HepG2 (cell line): ENCODE data around the gene AMZ1. TPM values are rescaled to one million over a fixed set of nuclear protein-coding genes. Genes with fewer than 3 reads are reported as not detected.

Source experiments
- AKAP8 ChIP-seq: sonication (generic); formaldehyde crosslinking; IDR thresholded peaks from 2 replicates; pipeline ENCODE4 v1.5.1; 2020; ENCODE audit warnings: mild to moderate bottlenecking, missing genetic modification reagents
- FOXA3 ChIP-seq: IDR thresholded peaks from 2 replicates; pipeline ENCODE4 v1.6.1; 2016; ENCODE audit warnings: missing genetic modification reagents, missing compliant biosample characterization
- GATAD2A ChIP-seq: IDR thresholded peaks from 2 replicates; pipeline ENCODE4 v1.6.1; 2016
- HNRNPLL ChIP-seq: fragments of 200-400 bp; formaldehyde crosslinking; IDR thresholded peaks from 2 replicates; pipeline ENCODE4 v1.6.1; 2017; ENCODE audit warnings: mild to moderate bottlenecking, low read depth, low read length; ENCODE audit not compliant: poor library complexity, severe bottlenecking
- JARID2 ChIP-seq: sonication (generic); formaldehyde crosslinking; IDR thresholded peaks from 2 replicates; pipeline ENCODE4 v1.8.1; 2023; ENCODE audit warnings: missing genetic modification reagents, inconsistent platforms; ENCODE audit not compliant: insufficient replicate concordance
- MXI1 ChIP-seq: IDR thresholded peaks from 3 replicates; pipeline ENCODE4 v1.6.1; 2012; ENCODE audit warnings: low read depth, low read length, inconsistent platforms, borderline replicate concordance
- RNF2 ChIP-seq: fragments of 450-650 bp; conservative IDR thresholded peaks from 2 replicates; pipeline ENCODE4 v1.6.1; 2016; ENCODE audit warnings: low read depth
- RXRA ChIP-seq: sonication (generic); formaldehyde crosslinking; IDR thresholded peaks from 2 replicates; pipeline ENCODE4 v1.5.1; 2020; ENCODE audit warnings: missing genetic modification reagents
- SRF ChIP-seq: IDR thresholded peaks from 2 replicates; pipeline ENCODE4 v1.6.1; 2011; ENCODE audit warnings: mild to moderate bottlenecking, low read depth, low read length, moderate library complexity
- STAT5B ChIP-seq: sonication (generic); formaldehyde crosslinking; IDR thresholded peaks from 2 replicates; pipeline ENCODE4 v1.4.0; 2020; ENCODE audit warnings: missing genetic modification reagents
- ZNF12 ChIP-seq: sonication (generic); formaldehyde crosslinking; IDR thresholded peaks from 2 replicates; pipeline ENCODE4 v1.5.0; 2020; ENCODE audit warnings: missing genetic modification reagents
- ZNF292 ChIP-seq: sonication (generic); formaldehyde crosslinking; IDR thresholded peaks from 2 replicates; pipeline ENCODE4 v1.8.1; 2022; ENCODE audit warnings: mild to moderate bottlenecking, low read depth, missing genetic modification reagents, borderline replicate concordance
- ZNF317 ChIP-seq: sonication (generic); formaldehyde crosslinking; IDR thresholded peaks from 2 replicates; pipeline ENCODE4 v1.5.0; 2020; ENCODE audit warnings: mild to moderate bottlenecking, missing genetic modification reagents
- ZNF33A ChIP-seq: sonication (generic); formaldehyde crosslinking; IDR thresholded peaks from 2 replicates; pipeline ENCODE4 v1.5.1; 2020; ENCODE audit warnings: missing genetic modification reagents, mild to moderate bottlenecking, moderate library complexity, borderline replicate concordance
- ZNF501 ChIP-seq: sonication (generic); formaldehyde crosslinking; IDR thresholded peaks from 2 replicates; pipeline ENCODE4 v1.5.1; 2020; ENCODE audit warnings: mild to moderate bottlenecking, moderate library complexity, missing genetic modification reagents
- ZNF639 ChIP-seq: conservative IDR thresholded peaks from 2 replicates; pipeline ENCODE4 v1.6.1; 2018; ENCODE audit warnings: missing genetic modification reagents
- ZNF674 ChIP-seq: sonication (generic); formaldehyde crosslinking; IDR thresholded peaks from 2 replicates; pipeline ENCODE4 v1.5.0; 2020; ENCODE audit warnings: low read depth, mild to moderate bottlenecking, missing genetic modification reagents
- ZNF704 ChIP-seq: sonication (generic); formaldehyde crosslinking; IDR thresholded peaks from 2 replicates; pipeline ENCODE4 v1.8.1; 2023; ENCODE audit warnings: mild to moderate bottlenecking, inconsistent platforms, moderate library complexity, missing genetic modification reagents, borderline replicate concordance
- ZNF839 ChIP-seq: sonication (generic); formaldehyde crosslinking; IDR thresholded peaks from 2 replicates; pipeline ENCODE4 v1.4.0; 2020; ENCODE audit warnings: missing genetic modification reagents, mild to moderate bottlenecking, borderline replicate concordance
- ZSCAN31 ChIP-seq: sonication (generic); formaldehyde crosslinking; IDR thresholded peaks from 2 replicates; pipeline ENCODE4 v1.5.0; 2020; ENCODE audit warnings: low read depth, mild to moderate bottlenecking, missing genetic modification reagents
- polyA plus RNA-seq, 8 experiments: library from polyadenylated mRNA; depleted of rRNA in 3 of 8; stranded (reverse) in 7 of 8; unstranded in 1 of 8; fragments of >200 nt; fragmentation: Illumina TruSeq in 4 of 8; extraction: Trizol in 4 of 8; gene quantifications; 2 replicates each; pipeline versions ENCODE4 v1.2.1 to v1.2.3, GENCODE V29; 2011 to 2016; ENCODE audit warnings: low read depth in 4 of 8, missing spikeins in 1 of 8, mixed read lengths in 1 of 8; ENCODE audit not compliant: insufficient read depth in 1 of 8
- total RNA-seq, 5 experiments: library from RNA; depleted of rRNA; stranded (reverse); fragments of >200 nt; fragmentation: Illumina TruSeq; extraction: Trizol; gene quantifications; 2 replicates each; pipeline ENCODE4 v1.2.3, GENCODE V29; 2016; ENCODE audit warnings: low read depth in 1 of 5
- TF ChIP-seq, protein P1 (sequence below): sonication (generic); formaldehyde crosslinking; IDR thresholded peaks from 2 replicates; pipeline ENCODE4 v1.5.1; 2020; ENCODE audit warnings: missing genetic modification reagents, mild to moderate bottlenecking, borderline replicate concordance
- TF ChIP-seq, protein P2 (sequence below): sonication (generic); formaldehyde crosslinking; IDR thresholded peaks from 2 replicates; pipeline ENCODE4 v1.5.1; 2020; ENCODE audit warnings: mild to moderate bottlenecking, missing genetic modification reagents, moderate library complexity

The AMZ1 gene
- total and polyA plus RNA-seq, 2 of the 13 experiments (the other 11 are each of a cell fraction or from before 2014, with no cell fraction given), result 0.03 TPM; not detected in 1

- TF ChIP-seq ZNF704 (CRISPR knock-in tag) (peak; percentile 56; the same call in 1 of the 2 replicates), ZNF12 (peak; percentile 43; the same call in 1 of the 2 replicates), AKAP8 (CRISPR knock-in tag) (peak; percentile 89; the same call in 1 of the 2 replicates), ZNF674 (CRISPR knock-in tag) (no peak), ZNF639 (CRISPR knock-in tag) (0 out of 2 replicates have a peak, but pooled peaks have one; percentile 50), ZNF839 (CRISPR knock-in tag) (no peak), MXI1 (peak; percentile 44; the same call in 1 of the 3 replicates), STAT5B (no peak), ZSCAN31 (CRISPR knock-in tag) (peak; percentile 62; the same call in 1 of the 2 replicates), ZNF292 (CRISPR knock-in tag) (0 out of 2 replicates have a peak, but pooled peaks have one; percentile 57), ZNF33A (CRISPR knock-in tag) (no peak), SRF (no peak), ZNF501 (peak; percentile 61; the same call in 1 of the 2 replicates), RXRA (CRISPR knock-in tag) (peak; percentile 72; the same call in 1 of the 2 replicates), GATAD2A (CRISPR knock-in tag) (0 out of 2 replicates have a peak, but pooled peaks have one; percentile 42), FOXA3 (CRISPR knock-in tag) (peak; percentile 38; the same call in 1 of the 2 replicates), HNRNPLL (peak; percentile 63), RNF2 (peak; percentile 47; the same call in 1 of the 2 replicates), JARID2 (CRISPR knock-in tag) (peak; percentile 60), ZNF317 (CRISPR knock-in tag) (0 out of 2 replicates have a peak, but pooled peaks have one; percentile 19)
- TF ChIP-seq, protein P1, sequence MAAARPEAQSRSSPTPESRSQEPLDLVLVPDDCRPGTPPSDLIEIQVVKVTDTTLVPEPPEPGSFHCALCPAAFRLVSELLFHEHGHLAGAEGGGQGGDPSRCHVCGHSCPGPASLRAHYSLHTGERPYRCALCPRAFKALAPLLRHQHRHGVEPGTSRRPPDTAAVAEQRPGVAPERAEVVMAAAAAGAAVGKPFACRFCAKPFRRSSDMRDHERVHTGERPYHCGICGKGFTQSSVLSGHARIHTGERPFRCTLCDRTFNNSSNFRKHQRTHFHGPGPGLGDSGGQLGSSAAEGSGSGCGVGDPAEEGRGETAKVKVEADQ, result no peak
- TF ChIP-seq, protein P2, sequence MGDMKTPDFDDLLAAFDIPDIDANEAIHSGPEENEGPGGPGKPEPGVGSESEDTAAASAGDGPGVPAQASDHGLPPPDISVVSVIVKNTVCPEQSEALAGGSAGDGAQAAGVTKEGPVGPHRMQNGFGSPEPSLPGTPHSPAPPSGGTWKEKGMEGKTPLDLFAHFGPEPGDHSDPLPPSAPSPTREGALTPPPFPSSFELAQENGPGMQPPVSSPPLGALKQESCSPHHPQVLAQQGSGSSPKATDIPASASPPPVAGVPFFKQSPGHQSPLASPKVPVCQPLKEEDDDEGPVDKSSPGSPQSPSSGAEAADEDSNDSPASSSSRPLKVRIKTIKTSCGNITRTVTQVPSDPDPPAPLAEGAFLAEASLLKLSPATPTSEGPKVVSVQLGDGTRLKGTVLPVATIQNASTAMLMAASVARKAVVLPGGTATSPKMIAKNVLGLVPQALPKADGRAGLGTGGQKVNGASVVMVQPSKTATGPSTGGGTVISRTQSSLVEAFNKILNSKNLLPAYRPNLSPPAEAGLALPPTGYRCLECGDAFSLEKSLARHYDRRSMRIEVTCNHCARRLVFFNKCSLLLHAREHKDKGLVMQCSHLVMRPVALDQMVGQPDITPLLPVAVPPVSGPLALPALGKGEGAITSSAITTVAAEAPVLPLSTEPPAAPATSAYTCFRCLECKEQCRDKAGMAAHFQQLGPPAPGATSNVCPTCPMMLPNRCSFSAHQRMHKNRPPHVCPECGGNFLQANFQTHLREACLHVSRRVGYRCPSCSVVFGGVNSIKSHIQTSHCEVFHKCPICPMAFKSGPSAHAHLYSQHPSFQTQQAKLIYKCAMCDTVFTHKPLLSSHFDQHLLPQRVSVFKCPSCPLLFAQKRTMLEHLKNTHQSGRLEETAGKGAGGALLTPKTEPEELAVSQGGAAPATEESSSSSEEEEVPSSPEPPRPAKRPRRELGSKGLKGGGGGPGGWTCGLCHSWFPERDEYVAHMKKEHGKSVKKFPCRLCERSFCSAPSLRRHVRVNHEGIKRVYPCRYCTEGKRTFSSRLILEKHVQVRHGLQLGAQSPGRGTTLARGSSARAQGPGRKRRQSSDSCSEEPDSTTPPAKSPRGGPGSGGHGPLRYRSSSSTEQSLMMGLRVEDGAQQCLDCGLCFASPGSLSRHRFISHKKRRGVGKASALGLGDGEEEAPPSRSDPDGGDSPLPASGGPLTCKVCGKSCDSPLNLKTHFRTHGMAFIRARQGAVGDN (CRISPR knock-in tag), result peak; percentile 82
Observed at GRCh38 chr7:2709553-2710285, 21.7 kb downstream of the AMZ1 start (continued).
